Islet precursor cell (in vitro differentiated cells): Measurements from ENCODE around the gene TNFSF12.

Source experiments
- DNase-seq: peaks from one replicate; pipeline ENCODE4 v3.0.0-alpha.2; 2018

Gene TNFSF12

DNA sequence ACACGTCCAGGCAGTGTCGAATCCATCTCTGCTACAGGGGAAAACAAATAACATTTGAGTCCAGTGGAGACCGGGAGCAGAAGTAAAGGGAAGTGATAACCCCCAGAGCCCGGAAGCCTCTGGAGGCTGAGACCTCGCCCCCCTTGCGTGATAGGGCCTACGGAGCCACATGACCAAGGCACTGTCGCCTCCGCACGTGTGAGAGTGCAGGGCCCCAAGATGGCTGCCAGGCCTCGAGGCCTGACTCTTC, 23.4 kb downstream of the TNFSF12 start:
- DNase-seq: no peak

DNA sequence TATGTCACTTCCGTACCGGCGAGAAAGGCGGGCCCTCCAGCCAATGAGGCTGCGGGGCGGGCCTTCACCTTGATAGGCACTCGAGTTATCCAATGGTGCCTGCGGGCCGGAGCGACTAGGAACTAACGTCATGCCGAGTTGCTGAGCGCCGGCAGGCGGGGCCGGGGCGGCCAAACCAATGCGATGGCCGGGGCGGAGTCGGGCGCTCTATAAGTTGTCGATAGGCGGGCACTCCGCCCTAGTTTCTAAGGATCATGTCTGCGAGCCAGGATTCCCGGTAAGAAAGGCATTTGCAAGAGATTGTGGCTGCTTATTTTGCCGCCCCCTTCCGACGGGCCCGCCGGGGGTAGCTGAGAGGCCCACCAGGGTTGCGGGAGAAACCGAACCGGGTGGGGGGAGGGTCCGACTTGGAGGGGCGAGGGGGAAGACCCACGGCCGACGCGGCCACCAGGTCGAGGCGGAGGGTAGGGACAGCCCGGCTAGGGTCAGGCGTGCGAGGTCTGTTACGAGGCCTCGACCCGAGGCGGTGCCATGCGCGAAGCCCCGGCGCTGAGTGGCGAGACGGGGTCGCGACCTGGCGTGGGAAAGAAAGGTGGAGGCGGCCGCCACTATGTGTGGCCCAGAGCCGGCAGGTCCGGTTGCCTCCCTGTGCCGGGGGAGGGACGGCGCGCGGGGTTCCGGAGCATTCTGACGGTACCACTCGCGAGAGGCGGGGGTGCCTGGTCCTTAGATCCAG, 23.9 kb downstream of the TNFSF12 start:
- DNase-seq: peak; percentile 100

DNA sequence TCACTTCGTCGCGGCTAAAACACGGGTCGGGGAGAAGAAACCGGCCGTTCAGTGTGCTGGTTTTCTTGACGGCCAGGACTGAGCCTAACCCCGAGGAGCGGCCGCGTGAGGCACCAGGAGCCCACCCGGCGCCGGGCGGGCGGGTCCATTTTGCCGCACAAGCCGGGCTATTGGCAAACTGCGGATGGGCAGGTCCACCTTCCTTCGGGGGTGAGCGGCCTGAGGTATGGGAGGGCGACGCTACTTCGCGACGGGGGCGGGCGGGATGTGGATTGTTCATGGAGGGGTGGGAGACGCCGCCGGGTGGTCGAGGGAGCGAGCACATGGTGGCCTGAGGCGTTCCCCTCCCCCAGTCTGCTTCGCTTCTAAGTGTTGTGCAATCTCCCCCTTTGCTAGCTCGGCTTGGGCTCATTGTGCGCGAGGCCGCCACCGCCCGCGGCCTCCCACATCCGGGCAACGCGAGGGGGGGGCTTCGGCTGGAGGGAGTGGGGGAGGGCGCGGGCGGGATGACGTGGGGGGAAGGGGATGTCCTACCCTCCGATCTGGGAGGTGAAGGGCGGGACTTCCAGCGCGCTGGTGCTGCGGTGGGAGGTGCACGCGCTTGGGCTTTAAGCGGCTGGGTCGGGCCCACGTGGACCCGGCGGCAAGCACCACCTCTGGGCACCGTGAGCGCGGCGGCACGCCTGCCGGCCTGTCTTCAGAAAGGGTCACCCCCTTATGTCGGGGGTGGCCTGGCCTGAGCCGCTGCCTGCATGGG, 24.6 kb downstream of the TNFSF12 start:
- peak; percentile 96 for DNase-seq

- no peak for DNase-seq
Observed at GRCh38 chr17:7574176-7574953, 25.5 kb downstream of the TNFSF12 start.

- DNase-seq: no peak
Observed at GRCh38 chr17:7575481-7575883, 26.6 kb downstream of the TNFSF12 start.

DNA sequence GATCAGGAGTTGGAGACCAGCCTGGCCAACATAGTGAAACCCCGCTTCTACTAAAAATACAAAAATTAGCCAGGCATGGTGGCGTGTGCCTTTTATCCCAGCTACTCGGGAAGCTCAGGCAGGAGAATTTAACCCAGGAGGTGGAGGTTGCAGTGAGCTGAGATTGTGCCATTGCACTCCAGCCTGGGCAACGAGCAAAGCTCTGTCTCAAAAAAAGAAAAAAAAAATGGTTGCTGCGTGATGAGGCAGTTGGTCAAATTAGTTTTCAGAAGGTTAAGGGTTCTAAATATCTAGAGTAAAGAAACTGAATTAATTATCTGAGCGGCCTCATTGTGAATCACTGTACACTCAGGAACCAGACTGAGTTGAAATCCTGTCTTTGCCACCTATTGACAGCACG, 27.1 kb downstream of the TNFSF12 start:
- no peak for DNase-seq

DNA sequence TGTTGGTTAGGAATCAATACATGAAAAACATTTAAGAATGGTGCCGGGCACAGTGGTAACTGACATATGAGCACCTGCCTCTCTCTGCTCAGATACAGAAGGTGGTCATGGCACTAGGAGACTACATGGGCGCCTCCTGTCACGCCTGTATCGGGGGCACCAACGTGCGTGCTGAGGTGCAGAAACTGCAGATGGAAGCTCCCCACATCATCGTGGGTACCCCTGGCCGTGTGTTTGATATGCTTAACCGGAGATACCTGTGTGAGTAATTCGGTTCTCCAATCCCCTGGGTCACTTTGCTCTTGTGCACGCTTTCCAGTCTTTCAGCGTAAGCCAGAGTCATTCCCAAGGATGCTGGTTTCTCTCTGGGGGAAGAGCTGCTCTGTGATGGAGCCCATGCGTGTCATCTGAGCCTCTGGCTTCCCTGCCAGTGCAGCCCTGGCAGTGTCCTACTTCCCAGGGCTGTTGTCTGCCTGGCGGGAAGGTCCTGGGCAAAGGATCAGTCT, 27.6 kb downstream of the TNFSF12 start:
- DNase-seq: no peak

GRCh38 chr17:7577327-7578199, 28.7 kb downstream of the TNFSF12 start:
- no peak for DNase-seq

- DNase-seq: peak; percentile 92
Observed at GRCh38 chr17:7579001-7579833, 30.4 kb downstream of the TNFSF12 start, which contains the start of gene CD68. Gene CD68, plus strand, starts transcription at chr17:7579638. Its CDS starts 40 bp downstream, at chr17:7579678.

DNA sequence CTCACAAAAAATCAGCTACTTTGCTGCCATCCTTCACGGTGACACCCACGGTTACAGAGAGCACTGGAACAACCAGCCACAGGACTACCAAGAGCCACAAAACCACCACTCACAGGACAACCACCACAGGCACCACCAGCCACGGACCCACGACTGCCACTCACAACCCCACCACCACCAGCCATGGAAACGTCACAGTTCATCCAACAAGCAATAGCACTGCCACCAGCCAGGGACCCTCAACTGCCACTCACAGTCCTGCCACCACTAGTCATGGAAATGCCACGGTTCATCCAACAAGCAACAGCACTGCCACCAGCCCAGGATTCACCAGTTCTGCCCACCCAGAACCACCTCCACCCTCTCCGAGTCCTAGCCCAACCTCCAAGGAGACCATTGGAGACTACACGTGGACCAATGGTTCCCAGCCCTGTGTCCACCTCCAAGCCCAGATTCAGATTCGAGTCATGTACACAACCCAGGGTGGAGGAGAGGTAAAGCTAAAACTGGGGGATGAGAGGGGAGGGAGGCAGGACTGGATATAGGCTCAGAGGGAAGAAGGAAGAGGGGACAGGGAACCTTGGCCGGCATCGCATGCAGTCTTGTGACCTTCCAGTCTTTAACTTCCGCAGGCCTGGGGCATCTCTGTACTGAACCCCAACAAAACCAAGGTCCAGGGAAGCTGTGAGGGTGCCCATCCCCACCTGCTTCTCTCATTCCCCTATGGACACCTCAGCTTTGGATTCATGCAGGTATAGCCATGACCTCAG, 31.2 kb downstream of the TNFSF12 start:
- DNase-seq: peak; percentile 60

DNA sequence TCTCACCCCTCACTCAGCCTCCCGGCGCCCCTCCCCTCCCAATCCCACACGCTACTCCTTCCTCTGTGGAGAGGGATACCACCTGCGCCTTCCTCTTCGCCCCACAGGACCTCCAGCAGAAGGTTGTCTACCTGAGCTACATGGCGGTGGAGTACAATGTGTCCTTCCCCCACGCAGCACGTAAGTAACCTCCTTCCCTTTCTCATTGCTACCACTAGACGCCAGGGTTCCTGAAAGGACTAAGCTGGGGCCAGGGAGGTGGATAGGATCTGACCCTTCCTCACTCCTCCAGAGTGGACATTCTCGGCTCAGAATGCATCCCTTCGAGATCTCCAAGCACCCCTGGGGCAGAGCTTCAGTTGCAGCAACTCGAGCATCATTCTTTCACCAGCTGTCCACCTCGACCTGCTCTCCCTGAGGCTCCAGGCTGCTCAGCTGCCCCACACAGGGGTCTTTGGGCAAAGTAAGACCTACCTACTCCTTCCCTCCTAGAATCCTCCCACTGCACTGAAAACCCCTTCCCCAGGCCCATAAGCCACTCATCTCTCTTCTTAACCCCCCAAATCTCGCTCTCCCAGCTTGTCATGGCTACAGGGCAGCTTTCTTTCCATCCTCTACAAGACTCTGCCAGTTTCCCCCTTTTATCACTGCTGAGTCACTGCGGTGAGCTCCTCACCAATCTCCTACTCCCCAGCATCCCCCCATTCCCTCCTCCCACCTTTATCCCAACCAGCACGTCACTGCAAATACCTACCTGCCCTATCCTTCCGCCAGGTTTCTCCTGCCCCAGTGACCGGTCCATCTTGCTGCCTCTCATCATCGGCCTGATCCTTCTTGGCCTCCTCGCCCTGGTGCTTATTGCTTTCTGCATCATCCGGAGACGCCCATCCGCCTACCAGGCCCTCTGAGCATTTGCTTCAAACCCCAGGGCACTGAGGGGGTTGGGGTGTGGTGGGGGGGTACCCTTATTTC, 32.0 kb downstream of the TNFSF12 start:
- DNase-seq: peak; percentile 61

DNA sequence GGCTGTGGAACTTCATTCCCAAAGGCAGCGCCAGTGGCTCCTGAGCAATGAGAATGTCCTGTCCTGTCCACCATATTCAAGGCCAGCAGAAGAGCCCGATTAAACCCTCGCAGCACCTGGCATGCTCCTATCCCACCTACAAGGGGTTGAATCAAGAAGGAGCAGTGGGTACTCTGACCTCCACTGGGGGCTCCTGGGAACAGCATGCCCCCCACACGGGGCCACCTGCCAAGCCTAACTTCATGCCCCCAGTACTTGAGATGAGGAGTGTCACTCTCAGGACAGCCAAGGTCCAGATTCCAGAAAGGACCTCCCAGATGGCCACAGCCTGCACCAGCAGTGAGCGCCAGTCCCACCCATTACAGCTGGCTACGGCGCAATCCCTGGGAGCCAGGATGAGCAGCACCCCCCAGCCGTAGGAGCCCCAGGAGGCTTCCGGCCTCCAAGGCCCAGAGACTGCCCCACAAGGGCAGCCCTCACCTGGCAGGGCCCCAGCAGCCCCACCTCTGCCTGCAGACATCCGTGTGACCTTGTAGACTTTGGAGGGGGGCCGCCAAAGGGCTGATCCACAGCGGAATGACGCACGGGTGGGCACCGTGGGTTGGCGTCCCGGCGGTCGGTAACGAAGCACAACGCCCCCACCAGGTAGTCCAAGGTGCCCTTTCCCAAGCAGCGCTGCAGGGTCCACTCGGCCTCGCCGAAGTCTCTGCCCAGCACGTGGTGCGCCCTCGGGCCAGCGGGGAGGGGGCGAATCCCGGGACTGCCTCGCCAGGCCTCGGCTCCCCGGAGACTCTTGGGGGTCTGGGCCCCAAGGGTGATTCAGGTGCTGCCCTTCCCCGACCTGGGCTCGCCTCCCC, 33.8 kb downstream of the TNFSF12 start:
- DNase-seq: no peak

- peak; percentile 99 for DNase-seq
Observed at GRCh38 chr17:7583253-7584109, 34.6 kb downstream of the TNFSF12 start, which contains the start of gene MPDU1. Gene MPDU1, plus strand, starts transcription at chr17:7583852. Its CDS starts 11 bp downstream, at chr17:7583863.

GRCh38 chr17:7586673-7587419, 38.0 kb downstream of the TNFSF12 start:
- DNase-seq: peak; percentile 71

DNA sequence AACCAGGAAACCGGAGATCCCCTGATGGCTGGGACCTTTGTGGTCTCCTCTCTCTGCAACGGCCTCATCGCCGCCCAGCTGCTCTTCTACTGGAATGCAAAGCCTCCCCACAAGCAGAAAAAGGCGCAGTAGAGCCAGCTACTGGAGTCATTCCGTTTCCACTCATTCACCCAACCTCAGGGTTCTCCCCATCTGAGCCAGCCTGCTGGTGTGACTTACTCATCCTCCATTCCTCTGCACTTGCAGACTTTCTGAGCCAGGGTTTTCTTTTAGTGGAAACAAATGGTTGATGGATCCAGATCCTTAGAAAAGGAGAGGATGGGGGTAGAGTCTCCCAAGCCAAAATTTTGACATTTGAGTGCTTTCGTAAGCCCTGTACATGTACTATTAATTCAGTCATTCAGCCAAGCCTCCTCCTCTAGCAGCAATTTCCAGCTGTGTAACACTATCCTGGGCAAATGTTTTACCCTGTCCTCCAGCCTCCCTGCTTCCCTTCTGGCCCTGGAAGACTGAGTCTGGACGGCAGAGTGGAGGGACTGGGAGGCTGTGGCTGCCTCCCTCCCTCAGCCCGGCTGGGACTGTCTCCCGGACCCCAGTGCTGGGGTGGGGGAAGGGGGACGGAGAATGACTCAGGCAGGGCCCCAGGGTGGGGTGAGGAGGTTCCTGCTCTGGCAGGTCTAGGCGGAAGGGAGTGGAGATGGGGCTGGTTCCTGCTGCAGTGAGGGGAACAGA, 38.7 kb downstream of the TNFSF12 start:
- DNase-seq: peak; percentile 78
